Tibial nerve (tissue), 3 donors: Measurements from ENCODE around the gene GALM.

Source experiments
- POLR2A ChIP-seq, 2 donors: fragments of 450-650 bp; IDR thresholded peaks; one replicate each; pipeline ENCODE4 v1.6.1; 2017; ENCODE audit warnings: antibody characterized with exemption in 2 of 2, mild to moderate bottlenecking in 2 of 2, moderate library complexity in 2 of 2
- TF ChIP-seq, protein P1 (sequence below), 5 experiments: fragments of 200-600 bp in 3 of 5; fragments of 450-650 bp in 2 of 5; sonication (generic) in 3 of 5; IDR thresholded peaks; one replicate each; pipeline ENCODE4 v1.5.1; 2016 to 2019; ENCODE audit warnings: antibody characterized with exemption in 5 of 5, mild to moderate bottlenecking in 3 of 5, moderate library complexity in 2 of 5

- TF ChIP-seq, protein P1, sequence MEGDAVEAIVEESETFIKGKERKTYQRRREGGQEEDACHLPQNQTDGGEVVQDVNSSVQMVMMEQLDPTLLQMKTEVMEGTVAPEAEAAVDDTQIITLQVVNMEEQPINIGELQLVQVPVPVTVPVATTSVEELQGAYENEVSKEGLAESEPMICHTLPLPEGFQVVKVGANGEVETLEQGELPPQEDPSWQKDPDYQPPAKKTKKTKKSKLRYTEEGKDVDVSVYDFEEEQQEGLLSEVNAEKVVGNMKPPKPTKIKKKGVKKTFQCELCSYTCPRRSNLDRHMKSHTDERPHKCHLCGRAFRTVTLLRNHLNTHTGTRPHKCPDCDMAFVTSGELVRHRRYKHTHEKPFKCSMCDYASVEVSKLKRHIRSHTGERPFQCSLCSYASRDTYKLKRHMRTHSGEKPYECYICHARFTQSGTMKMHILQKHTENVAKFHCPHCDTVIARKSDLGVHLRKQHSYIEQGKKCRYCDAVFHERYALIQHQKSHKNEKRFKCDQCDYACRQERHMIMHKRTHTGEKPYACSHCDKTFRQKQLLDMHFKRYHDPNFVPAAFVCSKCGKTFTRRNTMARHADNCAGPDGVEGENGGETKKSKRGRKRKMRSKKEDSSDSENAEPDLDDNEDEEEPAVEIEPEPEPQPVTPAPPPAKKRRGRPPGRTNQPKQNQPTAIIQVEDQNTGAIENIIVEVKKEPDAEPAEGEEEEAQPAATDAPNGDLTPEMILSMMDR (IDR thresholded peaks at IDR 0.05) = no peak
- TF ChIP-seq POLR2A (IDR thresholded peaks at IDR 0.05) = no peak
Measured at GRCh38 chr2:38712871-38713270, 47.0 kb downstream of the GALM start.
